Neural crest cell (in vitro differentiated cells): Measurements from ENCODE around the gene RHBDF2. TPM values are rescaled to one million over a fixed set of nuclear protein-coding genes. Genes with fewer than 3 reads are reported as not detected.

Experiments used
- DNase-seq: peaks from one replicate; pipeline ENCODE4 v3.0.0; 2021; ENCODE audit warnings: low read depth, mixed read lengths, low spot score
- H3K27ac Mint-ChIP-seq: one replicate; pipeline ENCODE4 v1.8.0; 2021; ENCODE audit warnings: mild to moderate bottlenecking, mixed read lengths; ENCODE audit not compliant: unreplicated experiment
- H3K27me3 Mint-ChIP-seq: 2 replicates; pipeline ENCODE4 v1.8.0; 2021; ENCODE audit warnings: low read depth, mild to moderate bottlenecking, mixed read lengths
- H3K36me3 Mint-ChIP-seq: 2 replicates; pipeline ENCODE4 v1.8.0; 2021; ENCODE audit warnings: low read depth, mild to moderate bottlenecking, mixed read lengths
- H3K4me1 Mint-ChIP-seq: 2 replicates; pipeline ENCODE4 v1.8.0; 2021; ENCODE audit warnings: mixed read lengths
- H3K4me3 Mint-ChIP-seq: one replicate; pipeline ENCODE4 v1.8.0; 2021; ENCODE audit warnings: mild to moderate bottlenecking, mixed read lengths
- H3K9me3 Mint-ChIP-seq: 2 replicates; pipeline ENCODE4 v1.8.0; 2021; ENCODE audit warnings: mixed read lengths
- CTCF ChIP-seq: fragments of 200-600 bp; sonication (generic); conservative IDR thresholded peaks from 2 replicates; pipeline ENCODE4 v1.5.0; 2021; ENCODE audit warnings: antibody characterized with exemption, mild to moderate bottlenecking
- total RNA-seq: library from RNA; stranded (reverse); gene quantifications from 2 replicates; pipeline ENCODE4 v1.2.1, GENCODE V29; 2021

RHBDF2 gene
- total RNA-seq, 1 donor from 2014 or later, result 3.6 TPM

- DNase-seq, result no peak
- Mint-ChIP-seq H3K36me3 (no peaks in the 10 kb centered on the region), H3K4me1 (peaks cover 10% of the 10 kb centered on the region), H3K9me3 (no peaks in the 10 kb centered on the region), H3K27ac (peak overlapping the region; percentile 35), H3K4me3 (no peak overlapping the region), H3K27me3 (peaks cover 2% of the 10 kb centered on the region)
- TF ChIP-seq CTCF, result no peak
Measured at GRCh38 chr17:76491271-76492122, 9.7 kb downstream of the RHBDF2 start.

GRCh38 chr17:76490112-76490710 lies 11.0 kb downstream of the RHBDF2 start:
- H3K9me3 Mint-ChIP-seq, result no peaks in the 10 kb centered on the region
- no peak overlapping the region for H3K4me3 Mint-ChIP-seq
- no peaks in the 10 kb centered on the region for H3K27me3 Mint-ChIP-seq
- H3K36me3 Mint-ChIP-seq, result no peaks in the 10 kb centered on the region
- TF ChIP-seq CTCF, result no peak
- H3K4me1 Mint-ChIP-seq, result peaks cover 18% of the 10 kb centered on the region
- DNase-seq, result no peak
- peak overlapping the region; percentile 27 for H3K27ac Mint-ChIP-seq

GRCh38 chr17:76487451-76488192 lies 13.6 kb downstream of the RHBDF2 start:
- H3K27ac Mint-ChIP-seq, result peak overlapping the region; percentile 50
- H3K36me3 Mint-ChIP-seq, result no peaks in the 10 kb centered on the region
- H3K9me3 Mint-ChIP-seq, result no peaks in the 10 kb centered on the region
- H3K27me3 Mint-ChIP-seq, result no peaks in the 10 kb centered on the region
- no peak overlapping the region for H3K4me3 Mint-ChIP-seq
- no peak for TF ChIP-seq CTCF
- peaks cover 9% of the 10 kb centered on the region for H3K4me1 Mint-ChIP-seq
- DNase-seq, result no peak

- H3K27ac Mint-ChIP-seq, result no peak overlapping the region
- H3K36me3 Mint-ChIP-seq, result no peaks in the 10 kb centered on the region
- TF ChIP-seq CTCF, result no peak
- H3K4me1 Mint-ChIP-seq, result peaks cover 16% of the 10 kb centered on the region
- H3K9me3 Mint-ChIP-seq, result no peaks in the 10 kb centered on the region
- no peak overlapping the region for H3K4me3 Mint-ChIP-seq
- no peak for DNase-seq
- no peaks in the 10 kb centered on the region for H3K27me3 Mint-ChIP-seq
Measured at GRCh38 chr17:76485569-76485968, 15.7 kb downstream of the RHBDF2 start.

- Mint-ChIP-seq H3K9me3 (no peaks in the 10 kb centered on the region), H3K4me3 (no peak overlapping the region), H3K4me1 (peaks cover 18% of the 10 kb centered on the region), H3K27me3 (no peaks in the 10 kb centered on the region), H3K36me3 (no peaks in the 10 kb centered on the region), H3K27ac (no peak overlapping the region)
- no peak for TF ChIP-seq CTCF
- no peak for DNase-seq
Measured at GRCh38 chr17:76484228-76484725, 16.9 kb downstream of the RHBDF2 start.
